ENCODE results near the gene PRDM16. TPM values are rescaled to one million over a fixed set of nuclear protein-coding genes. Genes with fewer than 3 reads are reported as not detected.

The PRDM16 gene
- total and polyA plus RNA-seq, 2 of the 4 experiments (the other 2 are of a cell fraction), result 0.02 TPM; not detected in 1

DNA sequence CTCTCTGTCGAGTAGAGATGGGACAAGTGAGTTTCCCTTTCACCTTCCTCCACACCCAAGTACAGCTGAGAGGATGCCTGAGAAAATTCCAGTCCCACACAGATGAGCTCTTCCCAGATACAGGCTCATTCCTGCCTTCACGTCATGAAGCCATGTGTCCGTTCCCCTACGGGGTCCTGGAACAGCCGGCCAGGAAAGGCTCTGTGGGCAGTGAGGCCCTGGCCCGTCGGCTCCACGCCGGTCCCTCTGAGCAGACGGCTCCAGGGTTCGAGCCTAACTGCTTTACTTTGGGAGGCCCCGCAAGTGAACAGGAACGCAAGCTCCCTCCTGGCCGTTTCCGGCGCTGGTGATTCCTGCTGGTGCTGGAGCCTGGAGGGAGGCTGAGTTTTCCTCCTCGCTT, 328.3 kb downstream of the PRDM16 start:
- H2BK5ac ChIP-seq (ENCODE audit: low read depth, low read length, poor library complexity, severe bottlenecking), result no peak overlapping the region
- CTCF ChIA-PET, result no interaction called here

More for the DNA sequence above, 328.3 kb downstream of the PRDM16 start:
- in situ Hi-C loops (cut with MboI; ENCODE audit: low sequenced_read_pairs), result no loop called here
- TF ChIP-seq MAZ (IDR thresholded peaks at IDR 0.05; ENCODE audit: borderline replicate concordance, low read depth, low read length), result no peak
- no peak for TF ChIP-seq RFX5 (IDR thresholded peaks at IDR 0.05; ENCODE audit: low read depth, low read length)
- no peak for TF ChIP-seq POLR2A (IDR thresholded peaks at IDR 0.05; ENCODE audit: low read depth, low read length)
- no peak for TF ChIP-seq MAFK (IDR thresholded peaks at IDR 0.05; ENCODE audit: low read depth, low read length)
- TF ChIP-seq RCOR1 (IDR thresholded peaks at IDR 0.05; ENCODE audit: insufficient replicate concordance, low read length), result no peak
- TF ChIP-seq, protein P1, sequence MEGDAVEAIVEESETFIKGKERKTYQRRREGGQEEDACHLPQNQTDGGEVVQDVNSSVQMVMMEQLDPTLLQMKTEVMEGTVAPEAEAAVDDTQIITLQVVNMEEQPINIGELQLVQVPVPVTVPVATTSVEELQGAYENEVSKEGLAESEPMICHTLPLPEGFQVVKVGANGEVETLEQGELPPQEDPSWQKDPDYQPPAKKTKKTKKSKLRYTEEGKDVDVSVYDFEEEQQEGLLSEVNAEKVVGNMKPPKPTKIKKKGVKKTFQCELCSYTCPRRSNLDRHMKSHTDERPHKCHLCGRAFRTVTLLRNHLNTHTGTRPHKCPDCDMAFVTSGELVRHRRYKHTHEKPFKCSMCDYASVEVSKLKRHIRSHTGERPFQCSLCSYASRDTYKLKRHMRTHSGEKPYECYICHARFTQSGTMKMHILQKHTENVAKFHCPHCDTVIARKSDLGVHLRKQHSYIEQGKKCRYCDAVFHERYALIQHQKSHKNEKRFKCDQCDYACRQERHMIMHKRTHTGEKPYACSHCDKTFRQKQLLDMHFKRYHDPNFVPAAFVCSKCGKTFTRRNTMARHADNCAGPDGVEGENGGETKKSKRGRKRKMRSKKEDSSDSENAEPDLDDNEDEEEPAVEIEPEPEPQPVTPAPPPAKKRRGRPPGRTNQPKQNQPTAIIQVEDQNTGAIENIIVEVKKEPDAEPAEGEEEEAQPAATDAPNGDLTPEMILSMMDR (conservative IDR thresholded peaks at IDR 0.05; ENCODE audit: low read depth, low read length), result no peak
- TF ChIP-seq, protein P2, sequence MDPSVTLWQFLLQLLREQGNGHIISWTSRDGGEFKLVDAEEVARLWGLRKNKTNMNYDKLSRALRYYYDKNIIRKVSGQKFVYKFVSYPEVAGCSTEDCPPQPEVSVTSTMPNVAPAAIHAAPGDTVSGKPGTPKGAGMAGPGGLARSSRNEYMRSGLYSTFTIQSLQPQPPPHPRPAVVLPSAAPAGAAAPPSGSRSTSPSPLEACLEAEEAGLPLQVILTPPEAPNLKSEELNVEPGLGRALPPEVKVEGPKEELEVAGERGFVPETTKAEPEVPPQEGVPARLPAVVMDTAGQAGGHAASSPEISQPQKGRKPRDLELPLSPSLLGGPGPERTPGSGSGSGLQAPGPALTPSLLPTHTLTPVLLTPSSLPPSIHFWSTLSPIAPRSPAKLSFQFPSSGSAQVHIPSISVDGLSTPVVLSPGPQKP (IDR thresholded peaks at IDR 0.05; ENCODE audit: borderline replicate concordance, low read depth, low read length), result no peak
- no peak for TF ChIP-seq CHD1 (IDR thresholded peaks at IDR 0.05; ENCODE audit: low read depth, low read length)
- no peak overlapping the region for H3K18ac ChIP-seq (ENCODE audit: low read depth, low read length)
- no peak overlapping the region for H2BK120ac ChIP-seq (ENCODE audit: low read depth, low read length)
- no peak overlapping the region for H3K4me3 ChIP-seq (ENCODE audit: insufficient read depth, low read depth, low read length)
- H3K9ac ChIP-seq (ENCODE audit: low read depth, low read length), result no peak overlapping the region
- no peak overlapping the region for H2AK5ac ChIP-seq (ENCODE audit: low read depth, low read length)
- no peak overlapping the region for H2AFZ ChIP-seq (replicated peaks; ENCODE audit: low read length, poor library complexity)
- H3K27me3 ChIP-seq (ENCODE audit: control insufficient read depth, insufficient read depth, low read length), result peaks cover 63% of the 10 kb centered on the region
- H4K91ac ChIP-seq (ENCODE audit: insufficient read depth, low read depth, low read length), result no peak overlapping the region
- no peak overlapping the region for H3K14ac ChIP-seq (replicated peaks; ENCODE audit: low read depth, low read length)
- no peak overlapping the region for H2AK9ac ChIP-seq (replicated peaks; ENCODE audit: low read depth, low read length, poor library complexity)
- ATAC-seq (ENCODE audit: low read depth) (no peak), DNase-seq (no peak)
- H4K20me1 ChIP-seq (ENCODE audit: insufficient read depth, low read length), result no peaks in the 10 kb centered on the region
- H3K9me3 ChIP-seq (ENCODE audit: control insufficient read depth, insufficient read depth, low read length), result no peaks in the 10 kb centered on the region
- H2BK15ac ChIP-seq (ENCODE audit: low read depth, low read length), result no peak overlapping the region
- no peak overlapping the region for H4K5ac ChIP-seq (ENCODE audit: low read depth, low read length)
- H3K23ac ChIP-seq (ENCODE audit: low read depth, low read length), result no peak overlapping the region
- H4K8ac ChIP-seq (ENCODE audit: low read depth in 2 of 2, low read length in 2 of 2), result no peak overlapping the region
- intact Hi-C loops (cut with micrococcal nuclease), result no loop called here
- no peak overlapping the region for H3K4ac ChIP-seq (ENCODE audit: low read depth, low read length)
- H3K9me1 ChIP-seq (ENCODE audit: insufficient read depth, low read length), result no peaks in the 10 kb centered on the region
- H3K4me1 ChIP-seq (ENCODE audit: control insufficient read depth, insufficient read depth, low read length), result peaks cover 5% of the 10 kb centered on the region; the same call in 1 of the 2 replicates
- no peak overlapping the region for H2BK20ac ChIP-seq (ENCODE audit: low read depth, low read length)
- H3K4me2 ChIP-seq (ENCODE audit: low read depth, low read length), result no peak overlapping the region
- H3K79me1 ChIP-seq (ENCODE audit: low read depth in 1 of 2, low read length in 2 of 2), result no peaks in the 10 kb centered on the region
- POLR2A ChIA-PET (ENCODE audit: unreplicated experiment), result no interaction called here
- dilution Hi-C loops (cut with HindIII; ENCODE audit: low sequenced_read_pairs, unreplicated experiment), result no loop called here
- WGBS, 2 experiments (ENCODE audit: extremely low coverage in 2 of 2, insufficient read length in 1 of 2), result 41% methylated on average over 5 of the region's 17 CpGs; no CpG with 5 or more reads in 1 of the 2 experiments
- no peak overlapping the region for H3K56ac ChIP-seq (ENCODE audit: extremely low read depth, insufficient read depth, low read length)
- no TSS peak for BruUV-seq (replicated peaks)
- no peaks in the 10 kb centered on the region for H3K36me3 ChIP-seq (ENCODE audit: control insufficient read depth, insufficient read depth, low read length)
- H3K27ac ChIP-seq (ENCODE audit: insufficient read depth, low read length), result no peak overlapping the region
